Measurements from ENCODE around the gene UBE3B.

Gene UBE3B

DNA sequence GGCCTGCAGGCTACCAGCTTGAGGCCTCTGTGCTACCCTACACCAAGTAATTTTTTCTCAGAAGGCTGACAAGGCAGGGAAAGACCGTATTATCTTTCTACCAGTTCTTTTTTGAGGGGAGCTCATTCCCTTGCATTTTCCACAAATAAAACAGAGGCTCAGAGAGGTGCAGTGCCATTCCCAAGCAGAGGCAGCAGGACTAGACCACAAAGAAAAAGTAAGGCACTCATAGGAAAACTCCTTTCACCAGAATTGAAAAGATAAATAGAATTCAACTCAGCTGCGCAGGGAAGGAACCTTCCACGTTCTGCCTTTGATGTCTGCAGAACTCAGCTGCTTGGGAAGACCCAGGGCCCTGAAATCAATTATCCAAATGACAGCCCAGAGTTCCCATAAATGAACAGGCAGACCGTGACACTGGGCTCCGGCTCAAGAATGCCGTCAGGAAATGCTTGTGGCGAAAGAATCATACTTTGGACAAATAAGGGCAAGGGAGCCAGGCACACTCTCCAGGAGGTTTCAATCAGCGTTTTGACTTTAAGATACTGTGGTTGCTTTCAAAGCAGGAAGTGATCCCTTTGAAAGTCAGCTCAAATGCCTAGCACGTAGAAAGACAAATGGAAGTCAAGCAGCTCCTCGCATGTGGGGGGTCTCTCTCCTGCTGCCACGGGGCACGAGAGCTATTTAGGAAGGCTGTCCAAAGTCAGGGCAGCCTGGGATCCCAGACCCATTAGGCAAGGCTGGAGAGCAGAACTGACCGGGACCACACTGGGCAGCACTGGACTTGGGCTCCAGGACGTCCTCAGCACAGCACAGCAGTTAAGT, 14.4 kb upstream of the UBE3B start:
- Histone ChIP-seq H3F3A (ENCODE audit: low read depth) (no peaks in the 10 kb centered on the region), H2AFZ (ENCODE audit: low read length) (no peak overlapping the region), H3K79me2 (ENCODE audit: insufficient read depth, low read length) (peaks cover 39% of the 10 kb centered on the region; the same call in 1 of the 2 replicates), H4K20me1 (ENCODE audit: insufficient read depth, low read length, poor library complexity, severe bottlenecking) (peaks cover 19% of the 10 kb centered on the region), H3K36me3 (ENCODE audit: insufficient read depth, low read length) (peaks cover 46% of the 10 kb centered on the region; the same call in 1 of the 2 replicates), H3K9me3 (ENCODE audit: insufficient read depth, low read depth, low read length) (no peaks in the 10 kb centered on the region), H3K4me3 (ENCODE audit: low read length, poor library complexity, severe bottlenecking) (no peak overlapping the region), H3K4me2 (ENCODE audit: low read depth, low read length, poor library complexity, severe bottlenecking) (no peak overlapping the region), H3K9me2 (replicated peaks; ENCODE audit: low read depth, low read length) (no peaks in the 10 kb centered on the region), H3K27me3 (ENCODE audit: insufficient read depth, low read length, poor library complexity, severe bottlenecking) (no peaks in the 10 kb centered on the region), H3K9ac (ENCODE audit: low read depth, low read length, poor library complexity, severe bottlenecking) (no peak overlapping the region), H3K4me1 (ENCODE audit: insufficient read depth, low read length, poor library complexity, severe bottlenecking) (peaks cover 3% of the 10 kb centered on the region)
- TF ChIP-seq EZH2phosphoT487 (IDR thresholded peaks at IDR 0.05; ENCODE audit: borderline replicate concordance): no peak

- TF ChIP-seq CTCF (conservative IDR thresholded peaks at IDR 0.05; ENCODE audit: low read length) (no peak), EZH2phosphoT487 (IDR thresholded peaks at IDR 0.05; ENCODE audit: borderline replicate concordance) (no peak)
- Histone ChIP-seq H3K4me3 (ENCODE audit: low read length, poor library complexity, severe bottlenecking) (no peak overlapping the region), H3K27me3 (ENCODE audit: insufficient read depth, low read length, poor library complexity, severe bottlenecking) (no peaks in the 10 kb centered on the region), H3K9me2 (replicated peaks; ENCODE audit: low read depth, low read length) (no peaks in the 10 kb centered on the region), H3K9me3 (ENCODE audit: insufficient read depth, low read depth, low read length) (no peaks in the 10 kb centered on the region), H4K20me1 (ENCODE audit: insufficient read depth, low read length, poor library complexity, severe bottlenecking) (peaks cover 18% of the 10 kb centered on the region), H2AFZ (ENCODE audit: low read length) (no peak overlapping the region), H3K9ac (ENCODE audit: low read depth, low read length, poor library complexity, severe bottlenecking) (no peak overlapping the region), H3F3A (ENCODE audit: low read depth) (no peaks in the 10 kb centered on the region), H3K4me1 (ENCODE audit: insufficient read depth, low read length, poor library complexity, severe bottlenecking) (peaks cover 3% of the 10 kb centered on the region), H3K79me2 (ENCODE audit: insufficient read depth, low read length) (peaks cover 39% of the 10 kb centered on the region; the same call in 1 of the 2 replicates), H3K36me3 (ENCODE audit: insufficient read depth, low read length) (peaks cover 42% of the 10 kb centered on the region; the same call in 1 of the 2 replicates), H3K4me2 (ENCODE audit: low read depth, low read length, poor library complexity, severe bottlenecking) (no peak overlapping the region)
These were observed 13.7 kb upstream of the UBE3B start for GRCh38 chr12:109463756-109464155.

- no peak overlapping the region for H3K4me3 ChIP-seq (ENCODE audit: low read length, poor library complexity, severe bottlenecking)
- H3K79me2 ChIP-seq (ENCODE audit: insufficient read depth, low read length): peaks cover 49% of the 10 kb centered on the region; the same call in 1 of the 2 replicates
- H2AFZ ChIP-seq (ENCODE audit: low read length): no peak overlapping the region
- H3F3A ChIP-seq (ENCODE audit: low read depth): no peaks in the 10 kb centered on the region
- peaks cover 3% of the 10 kb centered on the region for H3K4me1 ChIP-seq (ENCODE audit: insufficient read depth, low read length, poor library complexity, severe bottlenecking)
- no peaks in the 10 kb centered on the region for H3K9me2 ChIP-seq (replicated peaks; ENCODE audit: low read depth, low read length)
- no peaks in the 10 kb centered on the region for H3K27me3 ChIP-seq (ENCODE audit: insufficient read depth, low read length, poor library complexity, severe bottlenecking)
- H3K4me2 ChIP-seq (ENCODE audit: low read depth, low read length, poor library complexity, severe bottlenecking): no peak overlapping the region
- no peak overlapping the region for H3K9ac ChIP-seq (ENCODE audit: low read depth, low read length, poor library complexity, severe bottlenecking)
- H3K36me3 ChIP-seq (ENCODE audit: insufficient read depth, low read length): peaks cover 41% of the 10 kb centered on the region; the same call in 1 of the 2 replicates
- TF ChIP-seq EZH2phosphoT487 (IDR thresholded peaks at IDR 0.05; ENCODE audit: borderline replicate concordance): no peak
- TF ChIP-seq CTCF (conservative IDR thresholded peaks at IDR 0.05; ENCODE audit: low read length): no peak
- peaks cover 15% of the 10 kb centered on the region for H4K20me1 ChIP-seq (ENCODE audit: insufficient read depth, low read length, poor library complexity, severe bottlenecking)
- no peaks in the 10 kb centered on the region for H3K9me3 ChIP-seq (ENCODE audit: insufficient read depth, low read depth, low read length)
These were observed 12.6 kb upstream of the UBE3B start for GRCh38 chr12:109464642-109465351.
